Keratinocyte (primary cell): Measurements from ENCODE around the gene GABRD. TPM values are rescaled to one million over a fixed set of nuclear protein-coding genes. Genes with fewer than 3 reads are reported as not detected.

Experiments used
- DNase-seq: peaks from one replicate; pipeline ENCODE4 v3.0.0-alpha.2; 2011; ENCODE audit warnings: low read depth, missing footprints, low spot score
- FAIRE-seq: peaks from 2 replicates; lab custom pipeline; 2011; peaks lifted over from hg19 to GRCh38; lab: Jason Lieb, UNC
- H2AFZ ChIP-seq: 2 replicates; pipeline ENCODE4 v1.6.0; 2012; ENCODE audit warnings: low read length, control low read depth, inconsistent platforms; ENCODE audit not compliant: control insufficient read depth
- H3K27ac ChIP-seq: 2 replicates; pipeline ENCODE4 v1.5.1; 2011; ENCODE audit warnings: low read length; ENCODE audit not compliant: control insufficient read depth, insufficient read depth
- H3K27me3 ChIP-seq: 3 replicates; pipeline ENCODE4 v1.6.0; 2011; ENCODE audit warnings: low read length; ENCODE audit not compliant: control insufficient read depth, insufficient read depth; ENCODE audit errors: extremely low read depth
- H3K36me3 ChIP-seq, 2 experiments: 2 replicates in 1 of 2; 3 replicates in 1 of 2; pipeline ENCODE4 v1.5.1; 2011; ENCODE audit warnings: low read length in 2 of 2, mild to moderate bottlenecking in 1 of 2; ENCODE audit not compliant: control insufficient read depth in 2 of 2, insufficient read depth in 2 of 2; ENCODE audit errors: extremely low read depth in 1 of 2
- H3K4me1 ChIP-seq: 3 replicates; pipeline ENCODE4 v1.5.1; 2011; ENCODE audit warnings: low read length; ENCODE audit not compliant: control insufficient read depth, insufficient read depth; ENCODE audit errors: extremely low read depth
- H3K4me2 ChIP-seq: 3 replicates; pipeline ENCODE4 v1.6.0; 2011; ENCODE audit warnings: low read depth, low read length; ENCODE audit not compliant: control insufficient read depth, insufficient read depth; ENCODE audit errors: extremely low read depth
- H3K4me3 ChIP-seq, 3 experiments: fragments of 200-600 bp in 1 of 3; sonication (generic) in 1 of 3; 2 replicates in 2 of 3; 3 replicates in 1 of 3; pipeline ENCODE4 v1.5.1; 2011 to 2016; ENCODE audit warnings: low read length in 3 of 3, mild to moderate bottlenecking in 3 of 3, control low read depth in 2 of 3, inconsistent platforms in 1 of 3, low read depth in 1 of 3, mixed read lengths in 1 of 3, mixed run types in 1 of 3, moderate library complexity in 1 of 3; ENCODE audit not compliant: control insufficient read depth in 2 of 3, insufficient read depth in 2 of 3; ENCODE audit errors: extremely low read depth in 1 of 3
- H3K79me2 ChIP-seq: 2 replicates; pipeline ENCODE4 v1.6.0; 2012; ENCODE audit warnings: low read length; ENCODE audit not compliant: control insufficient read depth, insufficient read depth
- H3K9ac ChIP-seq: 3 replicates; pipeline ENCODE4 v1.6.0; 2011; ENCODE audit warnings: low read length; ENCODE audit not compliant: control insufficient read depth, insufficient read depth; ENCODE audit errors: extremely low read depth
- H3K9me1 ChIP-seq: 3 replicates; pipeline ENCODE4 v1.6.0; 2011; ENCODE audit warnings: low read length; ENCODE audit not compliant: control insufficient read depth, insufficient read depth; ENCODE audit errors: extremely low read depth
- H3K9me3 ChIP-seq: 2 replicates; pipeline ENCODE4 v1.5.1; 2012; ENCODE audit warnings: low read depth, low read length; ENCODE audit not compliant: control insufficient read depth
- H4K20me1 ChIP-seq: 3 replicates; pipeline ENCODE4 v1.6.0; 2011; ENCODE audit warnings: low read length; ENCODE audit not compliant: control insufficient read depth, insufficient read depth; ENCODE audit errors: extremely low read depth
- CTCF ChIP-seq, 3 experiments: IDR thresholded peaks in 1 of 3; conservative IDR thresholded peaks in 1 of 3; optimal IDR thresholded peaks in 1 of 3; 2 replicates in 2 of 3; 3 replicates in 1 of 3; pipeline versions ENCODE3 to v1.5.1; 2011; ENCODE audit warnings: low read length in 3 of 3, mild to moderate bottlenecking in 3 of 3, moderate library complexity in 2 of 3, control low read depth in 1 of 3, inconsistent platforms in 1 of 3; ENCODE audit not compliant: insufficient read depth in 2 of 3; ENCODE audit errors: extremely low read depth in 1 of 3
- EZH2 ChIP-seq: IDR thresholded peaks from one replicate; pipeline ENCODE4 v1.6.1; 2012; ENCODE audit warnings: inconsistent platforms, mild to moderate bottlenecking, low read length, moderate library complexity
- dilution Hi-C: fragments of 300-500 bp; cut with MboI; formaldehyde crosslinking; loops from one replicate; pipeline ENCODE4 v1.7.0; 2020; ENCODE audit warnings: low sequenced_read_pairs; ENCODE audit not compliant: extremely low pct_ligation_motif_present
- polyA plus RNA-seq, 5 experiments: library from polyadenylated mRNA; depleted of rRNA in 3 of 5; stranded (reverse) in 3 of 5; stranded (forward) in 1 of 5; unstranded in 1 of 5; fragments of >200 nt; gene quantifications; 1 replicate in 1 of 5; 2 replicates in 3 of 5; 3 replicates in 1 of 5; pipeline versions ENCODE4 v1.2.1 to v1.2.3, GENCODE V29; 2011 to 2012; ENCODE audit warnings: missing spikeins in 2 of 5, low read depth in 1 of 5, low replicate concordance in 1 of 5

Gene GABRD
- polyA plus RNA-seq, 1 donor (not counting 4 experiments of a cell fraction or from before 2014, with no cell fraction given) = not detected

- TF ChIP-seq EZH2 = no peak
- TF ChIP-seq CTCF (optimal IDR thresholded peaks at IDR 0.05 in 1 of 3, IDR thresholded peaks at IDR 0.05 in 1 of 3, conservative IDR thresholded peaks at IDR 0.05 in 1 of 3; ENCODE audit: extremely low read depth in 1 of 3, insufficient read depth in 2 of 3, low read length in 3 of 3) = no peak
- FAIRE-seq (no peak), DNase-seq (no peak)
- Histone ChIP-seq H3K36me3 (peaks cover 11 to 16% of the 10 kb centered on the region in 2 experiments), H3K79me2 (no peaks in the 10 kb centered on the region), H2AFZ (no peak overlapping the region), H3K9me1 (no peaks in the 10 kb centered on the region), H3K27ac (no peak overlapping the region), H3K4me1 (no peaks in the 10 kb centered on the region), H3K9me3 (no peaks in the 10 kb centered on the region), H4K20me1 (no peaks in the 10 kb centered on the region), H3K27me3 (no peaks in the 10 kb centered on the region), H3K4me3 (no peak overlapping the region), H3K4me2 (no peak overlapping the region), H3K9ac (no peak overlapping the region)
- dilution Hi-C loops = no loop called here
Measured at GRCh38 chr1:2061065-2061778, 42.1 kb downstream of the GABRD start.

GRCh38 chr1:2065699-2066098 lies 46.6 kb downstream of the GABRD start:
- dilution Hi-C loops = no loop called here
- FAIRE-seq (no peak), DNase-seq (no peak)
- H3K27ac ChIP-seq = no peak overlapping the region
- TF ChIP-seq CTCF (optimal IDR thresholded peaks at IDR 0.05 in 1 of 3, IDR thresholded peaks at IDR 0.05 in 1 of 3, conservative IDR thresholded peaks at IDR 0.05 in 1 of 3; ENCODE audit: extremely low read depth in 1 of 3, insufficient read depth in 2 of 3, low read length in 3 of 3) = no peak
- no peak for TF ChIP-seq EZH2
- no peak overlapping the region for H3K4me3 ChIP-seq
- no peaks in the 10 kb centered on the region for H3K9me3 ChIP-seq
- no peaks in the 10 kb centered on the region for H3K9me1 ChIP-seq
- H3K4me1 ChIP-seq = no peaks in the 10 kb centered on the region
- no peak overlapping the region for H2AFZ ChIP-seq
- H3K36me3 ChIP-seq = peaks cover 3 to 8% of the 10 kb centered on the region in 2 experiments
- H3K27me3 ChIP-seq = no peaks in the 10 kb centered on the region
- H4K20me1 ChIP-seq = no peaks in the 10 kb centered on the region
- peaks cover 2% of the 10 kb centered on the region for H3K79me2 ChIP-seq
- no peak overlapping the region for H3K9ac ChIP-seq
- no peak overlapping the region for H3K4me2 ChIP-seq
